ENCODE data around the gene ITGB4.
A peak's percentile ranks its signal among the peaks of the same experiment; 100 is the strongest.

DNA sequence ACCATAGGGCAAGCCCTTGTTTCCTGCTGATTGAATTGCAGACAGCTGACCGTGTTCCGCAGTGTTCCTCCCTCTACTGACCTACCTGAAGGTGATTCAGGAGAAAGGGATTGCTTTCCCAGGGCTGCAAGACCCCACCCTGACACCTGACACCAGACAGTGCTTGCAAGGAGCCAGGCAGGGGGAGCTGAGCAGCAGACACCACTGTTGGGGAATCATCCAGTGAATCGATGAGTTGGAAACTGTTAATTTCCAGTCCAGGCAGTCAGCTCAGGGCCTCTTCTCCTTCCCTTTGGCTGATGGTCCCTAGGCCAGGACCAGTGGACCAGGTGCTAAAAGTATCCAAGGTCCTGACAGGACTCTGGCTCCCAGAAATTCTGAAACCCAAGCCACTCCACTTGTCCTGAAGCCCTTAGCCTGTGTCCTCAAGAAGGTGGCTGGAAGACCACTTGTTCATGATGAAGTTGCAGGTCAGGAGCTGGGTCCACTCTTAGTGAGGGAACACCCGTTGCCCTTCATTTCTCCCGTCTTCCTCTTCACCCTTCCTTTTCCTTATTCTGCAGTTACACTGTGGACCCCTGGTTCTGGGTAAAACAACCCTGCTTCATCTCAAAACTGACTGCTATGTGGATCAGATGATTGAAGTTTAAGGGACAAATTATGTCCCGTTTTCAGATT lies 53.9 kb downstream of the ITGB4 start:
- TF ChIP-seq TARDBP (IDR thresholded peaks at IDR 0.05) (no peak), FOXK2 (IDR thresholded peaks at IDR 0.05) (no peak), SUZ12 (IDR thresholded peaks at IDR 0.05) (no peak), SP1 (IDR thresholded peaks at IDR 0.05) (no peak), BHLHE40 (IDR thresholded peaks at IDR 0.05; ENCODE audit: borderline replicate concordance) (no peak), ELF4 (IDR thresholded peaks at IDR 0.05) (peak; percentile 40; the same call in 1 of the 2 replicates), HDGF (IDR thresholded peaks at IDR 0.05; ENCODE audit: borderline replicate concordance) (no peak), ARNT (IDR thresholded peaks at IDR 0.05) (no peak), ZNF384 (IDR thresholded peaks at IDR 0.05) (no peak), NFRKB (IDR thresholded peaks at IDR 0.05) (no peak), L3MBTL2 (conservative IDR thresholded peaks at IDR 0.05) (no peak), FOXA1 (IDR thresholded peaks at IDR 0.05) (no peak)
- TF ChIP-seq, protein P1, sequence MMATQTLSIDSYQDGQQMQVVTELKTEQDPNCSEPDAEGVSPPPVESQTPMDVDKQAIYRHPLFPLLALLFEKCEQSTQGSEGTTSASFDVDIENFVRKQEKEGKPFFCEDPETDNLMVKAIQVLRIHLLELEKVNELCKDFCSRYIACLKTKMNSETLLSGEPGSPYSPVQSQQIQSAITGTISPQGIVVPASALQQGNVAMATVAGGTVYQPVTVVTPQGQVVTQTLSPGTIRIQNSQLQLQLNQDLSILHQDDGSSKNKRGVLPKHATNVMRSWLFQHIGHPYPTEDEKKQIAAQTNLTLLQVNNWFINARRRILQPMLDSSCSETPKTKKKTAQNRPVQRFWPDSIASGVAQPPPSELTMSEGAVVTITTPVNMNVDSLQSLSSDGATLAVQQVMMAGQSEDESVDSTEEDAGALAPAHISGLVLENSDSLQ (IDR thresholded peaks at IDR 0.05), result no peak

Data from HEK293T (cell line).